ENCODE data around the gene SUSD1. TPM values are rescaled to one million over a fixed set of nuclear protein-coding genes. Genes with fewer than 3 reads are reported as not detected.

Gene SUSD1
- polyA plus RNA-seq, 3 donors: 31.7 to 41.4 (median 31.8) TPM

- no peak for DNase-seq (ENCODE audit: low read depth in 3 of 3, low spot score in 2 of 3)
Measured at GRCh38 chr9:111993319-111993718, 181.8 kb downstream of the SUSD1 start.

GRCh38 chr9:111992523-111992922, 182.6 kb downstream of the SUSD1 start:
- no peak for DNase-seq (ENCODE audit: low read depth in 3 of 3, low spot score in 2 of 3)

GRCh38 chr9:111991179-111991578, 183.9 kb downstream of the SUSD1 start:
- DNase-seq (ENCODE audit: low read depth in 3 of 3, low spot score in 2 of 3): no peak

Other genes starting within 250 kb of the SUSD1 start
- gene PTBP3, start 158.3 kb upstream of the SUSD1 start, polyA plus RNA-seq (ENCODE audit: insufficient read length in 3 of 3): 10 to 100 TPM; 84.3 to 94.1 (median 92.0) TPM
- gene HSDL2, start 204.8 kb upstream of the SUSD1 start, polyA plus RNA-seq (ENCODE audit: insufficient read length in 3 of 3): 100 to 1,000 TPM; 118 to 127 (median 121) TPM

Data from right renal cortex interstitium (tissue), 3 donors.